ELF-1 (cell line): Measurements from ENCODE around the gene FZD2.
"Not testable (repeated sequence)": the region's sequence is repeated elsewhere in the genome, so short reads cannot be mapped to it uniquely, and the experiment has no call there.

Source experiments
- DNase-seq: peaks from one replicate; pipeline ENCODE4 v3.0.0-alpha.2; 2016; ENCODE audit warnings: low read depth, low spot score

FZD2 gene

DNA sequence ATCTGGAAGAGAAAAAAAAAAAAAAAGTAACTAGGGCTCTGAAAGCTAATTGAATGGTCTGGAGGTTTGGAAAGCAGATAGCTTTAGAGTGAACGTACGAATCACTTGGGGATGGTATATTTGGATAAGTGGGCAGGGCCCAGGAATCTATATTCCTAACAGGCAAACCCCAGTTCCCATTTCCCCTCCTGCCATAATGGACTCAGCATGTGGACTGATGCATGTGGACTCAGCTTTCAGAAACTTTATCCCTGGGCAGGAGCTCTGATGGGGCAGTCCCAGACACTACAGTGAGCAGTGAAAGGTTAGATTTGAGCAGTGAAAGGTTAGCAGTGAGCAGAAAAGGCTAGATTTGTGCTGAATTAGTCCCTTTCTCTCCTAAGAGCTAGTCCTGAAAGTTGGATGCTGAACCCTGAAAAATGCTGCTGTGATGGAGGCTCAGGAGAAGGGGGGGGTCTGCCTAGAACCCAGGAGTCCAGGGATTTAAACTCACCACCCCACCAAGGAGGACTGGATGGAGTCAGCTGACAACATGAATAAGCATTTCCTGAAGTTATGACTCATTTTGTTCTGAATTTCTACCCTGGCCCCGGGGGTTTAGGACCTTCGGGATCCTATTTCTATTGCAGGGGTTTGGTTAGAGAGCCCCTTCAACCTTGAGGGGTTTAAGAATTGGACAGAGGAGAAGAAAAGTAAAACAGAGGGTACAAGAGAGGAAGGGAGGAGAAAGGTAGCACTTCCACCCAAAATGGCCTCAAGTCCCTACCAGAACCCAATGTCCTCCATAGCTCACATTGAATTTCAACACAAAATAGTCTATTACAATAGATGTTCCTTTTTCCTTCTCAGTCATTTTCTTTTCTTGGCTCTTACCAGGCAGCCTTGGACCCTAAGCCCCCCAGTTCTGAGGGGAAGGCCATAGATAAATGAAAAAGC, 10.3 kb upstream of the FZD2 start:
- DNase-seq = no peak

DNA sequence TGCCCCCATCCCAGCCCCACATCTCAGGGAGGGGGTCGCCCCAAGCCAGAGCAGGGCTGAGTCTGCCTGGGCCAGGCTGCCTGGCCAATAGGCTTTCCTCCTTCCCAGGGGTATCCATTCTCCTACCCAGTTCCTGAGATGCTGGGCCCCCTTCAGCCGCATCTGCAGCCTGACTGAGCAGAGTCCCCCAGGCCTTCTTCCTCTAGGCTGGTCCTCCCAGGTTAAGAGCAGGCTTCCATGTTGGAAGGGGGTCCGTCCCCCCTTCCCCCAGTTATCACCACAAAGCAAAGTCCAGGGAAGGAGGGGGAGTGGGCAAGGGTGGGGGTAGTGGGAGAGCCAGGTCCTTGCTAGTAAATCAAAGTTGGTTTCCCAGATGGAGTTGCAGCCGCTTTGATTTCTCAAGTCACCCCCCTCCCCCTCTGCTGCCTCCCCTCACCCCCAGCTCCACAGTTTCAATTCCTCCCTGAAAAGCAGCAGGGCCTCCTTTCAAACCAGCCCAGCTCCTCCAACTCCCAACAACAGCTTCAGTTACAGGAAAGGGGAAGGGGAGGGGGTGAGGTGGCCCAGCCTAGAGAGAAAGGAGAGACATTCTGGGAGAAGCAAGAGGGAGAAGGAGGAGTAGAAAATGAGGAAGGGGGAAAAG, 9.5 kb upstream of the FZD2 start:
- peak; percentile 53 for DNase-seq

DNA sequence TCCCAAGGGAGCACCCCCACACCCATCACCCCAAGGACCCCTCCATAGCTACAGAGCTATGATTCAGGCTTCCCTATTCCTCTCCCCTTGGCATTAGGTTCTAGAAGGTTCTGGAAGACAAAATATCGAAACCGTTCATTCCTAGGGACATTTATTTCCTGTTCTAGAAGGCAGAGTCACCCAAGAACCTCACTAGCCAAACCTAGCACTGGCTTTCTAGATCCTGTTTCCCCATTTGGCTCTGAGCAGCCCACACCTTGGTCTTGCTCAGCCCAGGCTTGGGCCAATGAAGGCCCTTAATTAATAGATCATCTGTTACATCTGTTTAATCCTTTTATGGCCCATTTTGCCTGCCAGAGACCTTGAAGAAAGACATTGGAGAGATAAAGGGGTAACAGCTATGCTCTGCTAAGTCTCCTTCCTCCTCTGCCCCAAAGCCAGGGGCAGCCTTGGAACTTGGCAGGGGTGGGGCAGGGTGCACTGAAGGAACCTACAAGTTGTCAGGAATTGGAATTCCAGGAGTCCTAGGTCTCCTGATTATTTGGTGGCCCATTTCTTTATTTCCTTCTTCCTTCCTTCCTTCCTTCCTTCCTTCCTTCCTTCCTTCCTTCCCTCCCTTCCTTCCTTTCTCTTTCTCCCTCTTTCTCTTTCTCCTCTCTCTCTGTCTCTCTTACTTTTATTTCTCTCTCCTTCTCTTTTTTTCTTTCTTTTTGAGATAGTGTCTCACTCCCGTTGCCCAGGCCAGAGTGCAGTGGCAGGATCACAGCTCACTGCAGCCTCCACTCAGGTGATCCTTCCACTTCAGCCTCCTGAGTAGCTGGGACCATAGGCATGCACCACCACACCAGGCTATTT, 8.7 kb upstream of the FZD2 start:
- DNase-seq = no peak

DNA sequence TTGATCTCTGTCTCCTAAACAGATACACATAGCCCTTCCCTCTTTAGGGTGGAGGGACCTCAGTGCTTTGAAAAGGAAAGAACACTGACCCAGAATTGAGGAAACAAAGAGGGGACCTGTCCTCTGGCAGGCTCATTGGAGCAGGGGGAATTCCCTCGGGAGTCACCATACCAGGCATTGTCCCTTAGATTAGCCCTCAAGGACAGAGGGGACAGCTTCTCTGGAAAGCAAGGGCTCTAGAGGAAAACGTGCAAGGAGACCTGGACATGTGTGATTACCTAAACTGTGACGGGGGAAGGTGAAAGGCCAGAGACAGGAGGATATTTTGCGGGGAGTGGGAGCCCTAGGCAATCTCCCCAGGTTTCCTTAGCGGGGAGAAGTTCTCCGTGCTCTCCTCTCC, 7.6 kb upstream of the FZD2 start:
- DNase-seq = no peak

DNA sequence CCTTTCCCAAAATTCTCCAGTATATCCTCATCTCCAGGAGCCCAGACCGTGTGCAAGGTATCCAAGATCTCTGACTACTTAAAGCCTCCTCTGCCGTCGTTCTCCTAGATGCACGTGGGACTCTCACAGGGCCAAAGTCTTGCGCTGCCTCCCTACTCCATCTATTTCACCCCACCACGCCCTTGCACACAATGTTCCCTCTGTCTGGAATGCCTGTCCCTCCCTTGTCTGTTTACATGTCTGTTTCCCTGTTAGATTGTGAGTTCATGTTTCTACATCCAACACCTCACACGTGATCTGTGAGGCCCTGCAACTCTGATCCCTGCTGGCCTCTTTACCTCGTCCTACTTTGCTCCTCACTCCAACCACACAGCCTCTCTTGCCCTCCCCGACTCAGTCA, 4.9 kb upstream of the FZD2 start:
- DNase-seq = no peak

DNA sequence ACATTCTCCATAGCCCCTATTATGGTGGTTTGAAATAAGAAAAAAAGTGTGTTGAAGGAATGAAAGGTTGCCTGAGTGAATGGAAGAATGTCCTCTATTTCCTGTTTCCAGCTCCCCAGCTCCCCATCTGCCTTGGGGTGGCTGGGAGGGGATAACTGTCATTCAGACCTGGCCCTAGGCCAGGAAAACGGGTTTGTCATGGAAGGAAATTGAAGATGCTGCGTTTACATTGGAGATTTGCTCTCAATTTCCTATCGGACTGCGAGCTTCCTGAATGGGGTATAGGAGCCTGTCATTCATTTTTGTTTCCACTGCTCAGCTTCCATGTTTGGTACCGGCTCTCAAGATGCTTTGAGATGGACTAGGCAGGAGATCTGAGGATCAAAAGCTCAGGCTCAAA, 2.2 kb upstream of the FZD2 start:
- no peak for DNase-seq

DNA sequence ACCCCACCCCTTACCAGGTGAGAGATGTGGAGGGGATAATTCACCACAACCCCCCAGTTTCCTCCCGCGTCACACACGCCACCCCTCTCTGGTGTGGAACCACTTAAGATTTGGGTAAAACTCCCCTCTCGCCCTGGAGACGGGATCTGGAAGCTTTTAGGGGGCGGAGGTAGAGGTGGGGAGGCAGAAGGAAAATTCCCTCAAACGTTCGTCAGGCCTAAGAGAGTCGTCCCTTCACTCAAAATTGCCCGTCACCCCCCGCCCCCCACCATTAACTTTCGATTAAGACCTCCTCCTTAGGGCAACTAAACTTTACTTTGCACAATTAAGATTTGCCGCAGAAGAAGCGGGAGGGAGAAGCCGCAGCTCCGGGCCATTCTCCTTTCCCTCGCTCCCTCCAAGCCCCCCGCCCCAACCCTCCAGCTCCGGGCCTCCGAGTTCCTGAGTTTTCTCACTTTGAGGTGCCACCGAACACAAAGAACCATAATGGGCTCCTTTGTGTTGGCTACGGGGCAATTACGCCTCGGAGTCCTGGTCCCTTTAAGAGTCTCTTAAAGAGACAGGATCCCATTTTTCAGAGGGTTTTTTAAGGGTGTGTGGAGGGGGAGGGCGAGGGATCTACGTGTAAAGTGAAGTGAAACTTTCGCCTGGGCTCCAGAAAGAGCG, 985 bp upstream of the FZD2 start:
- DNase-seq = peak; percentile 92

DNA sequence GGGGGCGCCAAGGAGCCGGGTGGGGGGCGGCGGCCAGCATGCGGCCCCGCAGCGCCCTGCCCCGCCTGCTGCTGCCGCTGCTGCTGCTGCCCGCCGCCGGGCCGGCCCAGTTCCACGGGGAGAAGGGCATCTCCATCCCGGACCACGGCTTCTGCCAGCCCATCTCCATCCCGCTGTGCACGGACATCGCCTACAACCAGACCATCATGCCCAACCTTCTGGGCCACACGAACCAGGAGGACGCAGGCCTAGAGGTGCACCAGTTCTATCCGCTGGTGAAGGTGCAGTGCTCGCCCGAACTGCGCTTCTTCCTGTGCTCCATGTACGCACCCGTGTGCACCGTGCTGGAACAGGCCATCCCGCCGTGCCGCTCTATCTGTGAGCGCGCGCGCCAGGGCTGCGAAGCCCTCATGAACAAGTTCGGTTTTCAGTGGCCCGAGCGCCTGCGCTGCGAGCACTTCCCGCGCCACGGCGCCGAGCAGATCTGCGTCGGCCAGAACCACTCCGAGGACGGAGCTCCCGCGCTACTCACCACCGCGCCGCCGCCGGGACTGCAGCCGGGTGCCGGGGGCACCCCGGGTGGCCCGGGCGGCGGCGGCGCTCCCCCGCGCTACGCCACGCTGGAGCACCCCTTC, 484 bp downstream of the FZD2 start:
- peak; percentile 69 for DNase-seq

DNA sequence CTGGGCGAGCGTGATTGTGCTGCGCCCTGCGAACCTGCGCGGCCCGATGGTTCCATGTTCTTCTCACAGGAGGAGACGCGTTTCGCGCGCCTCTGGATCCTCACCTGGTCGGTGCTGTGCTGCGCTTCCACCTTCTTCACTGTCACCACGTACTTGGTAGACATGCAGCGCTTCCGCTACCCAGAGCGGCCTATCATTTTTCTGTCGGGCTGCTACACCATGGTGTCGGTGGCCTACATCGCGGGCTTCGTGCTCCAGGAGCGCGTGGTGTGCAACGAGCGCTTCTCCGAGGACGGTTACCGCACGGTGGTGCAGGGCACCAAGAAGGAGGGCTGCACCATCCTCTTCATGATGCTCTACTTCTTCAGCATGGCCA, 1.0 kb downstream of the FZD2 start:
- DNase-seq = peak; percentile 58

DNA sequence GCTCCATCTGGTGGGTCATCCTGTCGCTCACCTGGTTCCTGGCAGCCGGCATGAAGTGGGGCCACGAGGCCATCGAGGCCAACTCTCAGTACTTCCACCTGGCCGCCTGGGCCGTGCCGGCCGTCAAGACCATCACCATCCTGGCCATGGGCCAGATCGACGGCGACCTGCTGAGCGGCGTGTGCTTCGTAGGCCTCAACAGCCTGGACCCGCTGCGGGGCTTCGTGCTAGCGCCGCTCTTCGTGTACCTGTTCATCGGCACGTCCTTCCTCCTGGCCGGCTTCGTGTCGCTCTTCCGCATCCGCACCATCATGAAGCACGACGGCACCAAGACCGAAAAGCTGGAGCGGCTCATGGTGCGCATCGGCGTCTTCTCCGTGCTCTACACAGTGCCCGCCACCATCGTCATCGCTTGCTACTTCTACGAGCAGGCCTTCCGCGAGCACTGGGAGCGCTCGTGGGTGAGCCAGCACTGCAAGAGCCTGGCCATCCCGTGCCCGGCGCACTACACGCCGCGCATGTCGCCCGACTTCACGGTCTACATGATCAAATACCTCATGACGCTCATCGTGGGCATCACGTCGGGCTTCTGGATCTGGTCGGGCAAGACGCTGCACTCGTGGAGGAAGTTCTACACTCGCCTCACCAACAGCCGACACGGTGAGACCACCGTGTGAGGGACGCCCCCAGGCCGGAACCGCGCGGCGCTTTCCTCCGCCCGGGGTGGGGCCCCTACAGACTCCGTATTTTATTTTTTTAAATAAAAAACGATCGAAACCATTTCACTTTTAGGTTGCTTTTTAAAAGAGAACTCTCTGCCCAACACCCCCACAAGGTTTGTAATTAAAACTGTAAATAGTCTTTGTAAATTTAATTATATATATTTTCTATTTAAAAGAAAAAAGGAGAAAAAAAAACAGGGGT, 1.7 kb downstream of the FZD2 start:
- DNase-seq = peak; percentile 59

DNA sequence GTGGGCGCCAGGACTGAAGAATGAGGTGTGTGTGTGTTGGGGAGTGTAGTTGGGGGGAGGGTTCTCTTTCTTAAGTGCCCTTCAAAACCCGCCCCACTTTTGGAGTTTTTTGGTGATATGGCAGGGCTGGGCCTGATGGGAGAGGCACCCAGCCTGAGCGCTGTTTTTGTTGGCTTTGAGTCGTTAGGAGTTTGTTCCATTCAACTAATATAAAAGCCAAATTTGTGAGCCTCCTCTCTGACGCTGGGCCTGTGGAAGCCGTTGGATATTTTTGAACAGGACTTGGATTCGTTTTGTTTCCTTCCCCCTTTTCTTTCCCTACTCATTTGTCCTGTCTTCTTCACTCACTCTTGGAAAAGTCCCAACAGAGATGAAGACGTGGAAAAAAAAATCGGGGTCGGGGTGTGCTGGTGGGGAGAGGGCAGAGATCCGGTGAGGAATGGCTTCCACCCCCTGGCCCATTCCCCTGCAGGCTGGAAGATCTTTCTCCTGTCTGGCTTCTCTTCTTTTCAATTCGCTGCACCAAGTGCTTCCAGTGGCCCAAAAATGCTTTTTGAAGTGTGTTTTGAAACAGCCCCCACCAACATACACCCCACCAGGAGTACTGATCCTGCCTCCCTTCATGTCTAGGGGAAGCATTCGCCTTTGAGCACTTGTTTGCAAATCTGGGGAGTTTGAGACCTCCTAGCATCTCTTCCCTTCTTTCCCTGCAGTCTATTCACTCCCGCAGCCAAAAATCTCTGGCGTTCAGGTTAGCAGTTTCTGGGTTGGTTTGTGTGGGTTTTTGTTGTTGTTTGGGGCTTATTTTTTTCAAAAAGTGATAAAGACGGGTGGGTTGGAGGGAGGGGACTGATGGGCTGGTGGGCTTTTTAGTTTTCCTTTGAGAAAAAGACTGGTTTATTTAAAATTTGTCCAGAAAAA, 2.6 kb downstream of the FZD2 start:
- no peak for DNase-seq

DNA sequence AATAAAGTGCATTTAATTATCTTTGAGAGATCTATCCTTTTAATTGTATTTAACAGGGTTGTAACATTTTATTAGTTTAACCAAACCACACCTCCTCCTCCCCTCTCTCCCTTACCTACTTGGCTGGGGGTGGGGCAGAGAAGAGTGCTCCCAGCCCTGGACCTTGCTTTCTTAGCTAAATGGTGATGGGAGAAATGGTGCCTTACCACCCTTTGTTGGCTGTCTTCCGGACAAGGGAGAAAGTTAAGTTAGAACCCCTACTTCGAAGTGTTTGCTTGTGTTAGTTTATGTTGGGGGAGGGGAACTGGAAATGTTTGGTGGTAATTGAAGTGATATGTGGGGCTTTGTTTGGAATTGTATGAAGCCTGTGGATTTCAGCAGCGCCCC, 3.9 kb downstream of the FZD2 start:
- DNase-seq = no peak

DNA sequence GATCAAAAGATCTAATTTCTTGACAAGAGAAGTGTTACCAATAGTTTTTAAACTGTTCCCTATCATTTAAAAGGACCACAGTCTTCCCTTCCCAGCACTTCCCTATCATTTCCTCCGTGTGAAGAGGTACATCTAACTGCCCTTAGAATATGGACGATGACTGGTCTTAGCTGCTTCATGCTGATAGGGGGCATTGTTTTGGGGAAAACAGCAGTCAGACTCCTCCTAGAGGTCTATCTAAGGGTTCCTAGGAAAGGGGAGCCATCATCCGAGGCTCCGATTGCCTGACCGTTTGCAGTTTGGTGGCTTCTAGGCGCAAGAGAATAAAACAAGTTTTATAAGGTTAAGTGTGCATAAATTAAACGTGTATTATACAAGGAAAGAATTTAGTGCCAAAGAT, 7.1 kb downstream of the FZD2 start:
- DNase-seq = no peak

DNA sequence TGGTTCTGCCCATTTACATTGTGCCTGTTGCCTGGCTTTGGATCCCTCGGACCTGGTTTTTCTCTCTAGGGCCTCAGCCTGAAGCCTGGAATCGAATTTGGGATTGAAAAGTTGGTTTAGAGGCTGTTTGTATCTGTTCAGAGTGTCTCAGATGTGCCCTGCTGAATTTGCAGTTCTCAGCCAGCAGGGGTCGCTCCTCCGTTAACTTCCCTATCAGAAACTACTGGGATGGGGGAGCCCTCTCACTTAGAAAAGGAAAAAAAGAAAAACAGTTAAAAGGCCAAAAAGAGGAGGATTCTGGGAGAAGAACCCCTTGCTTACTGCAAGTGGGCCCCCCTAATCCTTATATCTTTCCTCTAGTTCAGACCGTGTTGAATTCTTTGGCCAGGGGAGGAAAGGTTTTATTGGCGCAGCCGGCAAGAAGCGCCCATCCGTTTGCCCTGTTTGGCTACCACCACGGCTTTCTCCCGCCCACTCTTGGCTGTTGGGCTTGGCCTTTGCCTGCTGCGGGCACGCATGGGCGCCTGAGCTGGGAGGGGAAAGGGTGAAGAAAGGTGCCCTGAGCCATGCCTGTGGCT, 8.7 kb downstream of the FZD2 start:
- DNase-seq = no peak

DNA sequence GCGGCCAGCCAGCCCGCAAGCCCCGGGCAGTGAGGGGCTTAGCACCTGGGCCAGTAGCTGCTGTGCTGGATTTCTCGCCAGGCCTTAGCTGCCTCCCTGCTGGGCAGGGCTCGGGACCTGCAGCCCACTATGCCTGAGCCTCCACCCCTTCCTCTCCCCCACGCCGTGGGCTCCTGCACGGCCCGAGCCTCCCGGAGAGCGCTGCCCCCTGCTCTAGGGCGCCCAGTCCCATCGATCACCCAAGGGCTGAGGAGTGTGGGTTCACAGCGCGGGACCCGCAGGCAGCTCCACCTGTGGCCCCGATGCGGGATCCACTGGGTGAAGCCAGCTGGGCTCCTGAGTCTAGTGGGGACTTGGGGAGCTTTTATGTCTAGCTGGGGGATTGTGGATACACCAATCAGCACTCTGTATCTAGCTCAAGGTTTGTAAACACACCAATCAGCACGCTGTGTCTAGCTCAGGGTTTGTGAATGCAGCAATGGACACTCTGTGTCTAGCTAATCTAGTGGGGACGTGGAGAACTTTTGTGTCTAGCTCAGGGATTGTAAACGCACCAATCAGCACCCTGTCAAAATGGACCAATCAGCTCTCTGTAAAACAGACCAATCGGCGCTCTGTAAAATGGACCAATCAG, 11.1 kb downstream of the FZD2 start:
- not testable (repeated sequence) for DNase-seq

DNA sequence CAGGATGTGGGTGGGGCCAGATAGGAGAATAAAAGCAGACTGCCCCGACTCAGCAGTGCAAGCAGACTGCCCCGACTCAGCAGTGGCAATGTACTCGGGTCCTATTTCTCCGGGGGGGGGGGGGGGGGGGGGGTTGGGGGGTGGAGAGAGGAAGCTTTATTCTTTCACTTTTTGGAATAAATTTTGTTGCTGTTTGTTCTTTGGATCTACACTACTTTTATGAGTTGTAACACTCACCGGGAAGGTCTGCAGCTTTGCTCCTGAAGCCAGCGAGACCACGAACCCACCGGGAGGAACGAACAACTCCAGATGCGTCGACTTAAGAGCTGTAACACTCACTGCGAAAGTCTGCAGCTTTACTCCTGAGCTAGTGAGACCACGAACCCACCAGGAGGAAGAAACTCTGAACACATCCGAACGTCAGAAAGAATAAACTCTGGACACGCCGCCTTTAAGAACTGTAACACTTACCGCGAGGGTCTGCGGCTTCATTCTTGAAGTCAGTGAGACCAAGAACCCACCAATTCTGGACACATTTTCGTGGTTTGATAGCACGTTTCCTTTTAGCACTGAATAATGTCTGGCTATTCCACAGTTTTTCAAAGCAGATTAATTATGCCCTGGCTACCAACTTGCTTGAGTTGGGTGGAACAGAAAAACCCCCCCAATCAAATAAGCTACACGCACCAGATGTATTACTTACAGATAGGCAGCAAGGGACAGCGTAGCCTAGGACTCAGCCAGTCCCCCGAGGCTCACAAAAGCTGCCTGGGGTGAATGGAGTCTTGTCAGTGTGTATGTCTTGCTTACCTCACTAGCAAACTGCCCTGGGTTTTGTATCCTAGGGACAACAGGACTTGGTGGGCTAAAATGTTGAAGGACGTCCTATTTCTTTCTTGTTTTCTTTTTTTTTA, 11.9 kb downstream of the FZD2 start:
- DNase-seq = no peak

DNA sequence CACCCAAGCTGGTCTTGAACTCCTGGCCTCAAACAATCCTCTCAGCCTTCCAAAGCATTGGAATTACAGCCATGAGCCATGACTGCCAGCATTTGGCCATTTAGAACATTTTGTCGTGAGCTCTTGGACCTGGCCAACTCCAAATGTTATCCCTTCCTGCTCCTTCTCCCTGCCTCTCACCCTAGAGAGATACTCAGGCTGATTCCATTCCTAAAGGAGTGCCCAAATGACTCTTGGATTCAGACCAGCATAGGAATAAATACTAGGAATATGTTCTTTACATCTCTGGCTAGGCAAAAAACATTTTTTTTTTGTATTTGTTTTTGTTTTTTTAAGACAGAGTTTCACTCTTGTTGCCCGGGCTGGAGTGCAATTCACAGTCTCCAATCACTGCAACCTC, 15.5 kb downstream of the FZD2 start:
- DNase-seq = no peak
